Erythroblast (primary cell): ENCODE measurements around the gene NKX6-1.

Source experiments
- GATA1 ChIP-seq: IDR thresholded peaks from 2 replicates; pipeline ENCODE4 v1.6.1; 2011; ENCODE audit warnings: low read depth, mild to moderate bottlenecking, control low read depth, low read length, moderate library complexity
- POLR2A ChIP-seq: IDR thresholded peaks from 2 replicates; pipeline ENCODE4 v1.6.1; 2011; ENCODE audit warnings: mild to moderate bottlenecking, low read length

- TF ChIP-seq POLR2A (no peak), GATA1 (no peak)
Observed at GRCh38 chr4:84442778-84443177, 56.3 kb downstream of the NKX6-1 start.
